ENCODE results near the gene EEF1G. TPM values are rescaled to one million over a fixed set of nuclear protein-coding genes. Genes with fewer than 3 reads are reported as not detected.

The EEF1G gene
- total and polyA plus RNA-seq, 2 of the 13 experiments (the other 11 are each of a cell fraction or from before 2014, with no cell fraction given): 1,787 to 2,144 TPM

- TF ChIP-seq ZBTB40 (IDR thresholded peaks at IDR 0.05): no peak
- TF ChIP-seq ZBTB40 (CRISPR knock-in tag; IDR thresholded peaks at IDR 0.05): no peak
- no peak for TF ChIP-seq SALL2 (CRISPR knock-in tag; IDR thresholded peaks at IDR 0.05)
- 0 out of 2 replicates have a peak, but pooled peaks have one; percentile 6 for TF ChIP-seq PITX1 (CRISPR knock-in tag; IDR thresholded peaks at IDR 0.05)
- no peak for TF ChIP-seq ZNF674 (CRISPR knock-in tag; IDR thresholded peaks at IDR 0.05; ENCODE audit: low read depth)
- no peak for TF ChIP-seq ZNF83 (CRISPR knock-in tag; IDR thresholded peaks at IDR 0.05; ENCODE audit: borderline replicate concordance)
- no peak for TF ChIP-seq ZNF354B (CRISPR knock-in tag; IDR thresholded peaks at IDR 0.05)
- no peak for TF ChIP-seq FIP1L1 (IDR thresholded peaks at IDR 0.05; ENCODE audit: borderline replicate concordance, insufficient read depth, low read depth, low read length)
- no peak for TF ChIP-seq SOX6 (IDR thresholded peaks at IDR 0.05)
- TF ChIP-seq SOX6 (CRISPR knock-in tag; IDR thresholded peaks at IDR 0.05): no peak
- no peak for TF ChIP-seq ZNF124 (CRISPR knock-in tag; IDR thresholded peaks at IDR 0.05)
- TF ChIP-seq SMAD9 (CRISPR knock-in tag; IDR thresholded peaks at IDR 0.05): no peak
- no peak for TF ChIP-seq ATRX (CRISPR knock-in tag; IDR thresholded peaks at IDR 0.05; ENCODE audit: borderline replicate concordance)
- TF ChIP-seq ZNF652 (CRISPR knock-in tag; IDR thresholded peaks at IDR 0.05; ENCODE audit: borderline replicate concordance, low read depth): no peak
- no peak for TF ChIP-seq CENPBD1 (CRISPR knock-in tag; IDR thresholded peaks at IDR 0.05; ENCODE audit: borderline replicate concordance, low read depth)
- TF ChIP-seq ZNF772 (CRISPR knock-in tag; IDR thresholded peaks at IDR 0.05): no peak
- peak; percentile 50 for TF ChIP-seq NFYB (CRISPR knock-in tag; IDR thresholded peaks at IDR 0.05)
- TF ChIP-seq BCL3 (CRISPR knock-in tag; IDR thresholded peaks at IDR 0.05): no peak
- no peak for TF ChIP-seq JUND (CRISPR knock-in tag; IDR thresholded peaks at IDR 0.05)
These were observed 17.4 kb downstream of the EEF1G start (continued) for GRCh38 chr11:62556108-62556874.

Data from HepG2 (cell line).